ENCODE measurements around the gene PFKFB1. TPM values are rescaled to one million over a fixed set of nuclear protein-coding genes. Genes with fewer than 3 reads are reported as not detected.

Gene PFKFB1
- polyA plus RNA-seq, 2 of the 4 experiments (the other 2 are of a cell fraction): 0.04 to 0.28 TPM

- DNase-seq (ENCODE audit: low read depth in 1 of 2, low spot score in 1 of 2) (no peak), ATAC-seq (no peak), FAIRE-seq (no peak)
- H3K4me2 ChIP-seq: no peak overlapping the region
- TF ChIP-seq TFCP2L1 (CRISPR knock-in tag; IDR thresholded peaks at IDR 0.05): no peak
- no peak for TF ChIP-seq USF2 (IDR thresholded peaks at IDR 0.05)
- no peak for TF ChIP-seq KDM1A (IDR thresholded peaks at IDR 0.05; ENCODE audit: low read depth)
- TF ChIP-seq RCOR1 (IDR thresholded peaks at IDR 0.05; ENCODE audit: low read depth, low read length): no peak
- no peak for TF ChIP-seq JUNB (IDR thresholded peaks at IDR 0.05)
- TF ChIP-seq MAX (IDR thresholded peaks at IDR 0.05): no peak
- TF ChIP-seq HMGXB4 (CRISPR knock-in tag; IDR thresholded peaks at IDR 0.05; ENCODE audit: borderline replicate concordance): no peak
- TF ChIP-seq HOXA7 (CRISPR knock-in tag; IDR thresholded peaks at IDR 0.05): no peak
- TF ChIP-seq HOXB5 (CRISPR knock-in tag; IDR thresholded peaks at IDR 0.05): no peak
- no peak for TF ChIP-seq CHD4 (IDR thresholded peaks at IDR 0.05; ENCODE audit: borderline replicate concordance)
- no peak for TF ChIP-seq RARB (CRISPR knock-in tag; IDR thresholded peaks at IDR 0.05)
- no peak for TF ChIP-seq REST (IDR thresholded peaks at IDR 0.05)
- no peak for TF ChIP-seq MAFK (IDR thresholded peaks at IDR 0.05; ENCODE audit: partially characterized antibody)
- no peak for TF ChIP-seq GATA3 (IDR thresholded peaks at IDR 0.05; ENCODE audit: borderline replicate concordance)
- TF ChIP-seq CBX2 (IDR thresholded peaks at IDR 0.05; ENCODE audit: borderline replicate concordance, low read depth): no peak
- WGBS (ENCODE audit: missing lambda C conversion rate): 11% methylated on average over 2 of the region's 2 CpGs
- CTCF ChIA-PET: no interaction called here
- H3K9me3 ChIP-seq: no peaks in the 10 kb centered on the region
- no peak overlapping the region for H3K27ac ChIP-seq
- POLR2A ChIA-PET: no interaction called here
- H3K4me1 ChIP-seq: no peaks in the 10 kb centered on the region
- H3K4me3 ChIP-seq: no peak overlapping the region
Observed at GRCh38 chrX:55029291-55029690, 35.3 kb upstream of the PFKFB1 start.

GRCh38 chrX:55028611-55029010 is 34.6 kb upstream of the PFKFB1 start:
- CTCF ChIA-PET: no interaction called here
- Histone ChIP-seq H3K27ac (no peak overlapping the region), H3K4me3 (no peak overlapping the region), H3K9me3 (no peaks in the 10 kb centered on the region), H3K4me1 (no peaks in the 10 kb centered on the region), H3K4me2 (no peak overlapping the region)
- POLR2A ChIA-PET: no interaction called here
- FAIRE-seq: no peak
- DNase-seq (ENCODE audit: low read depth in 1 of 2, low spot score in 1 of 2): no peak
- no peak for TF ChIP-seq HMGXB4 (CRISPR knock-in tag; IDR thresholded peaks at IDR 0.05; ENCODE audit: borderline replicate concordance)
- ATAC-seq: no peak

GRCh38 chrX:55028040-55028439 is 34.1 kb upstream of the PFKFB1 start:
- no peak for DNase-seq (ENCODE audit: low read depth in 1 of 2, low spot score in 1 of 2)

More at GRCh38 chrX:55028040-55028439, 34.1 kb upstream of the PFKFB1 start:
- POLR2A ChIA-PET: no interaction called here
- FAIRE-seq (no peak), ATAC-seq (no peak)
- TF ChIP-seq CTCF (IDR thresholded peaks at IDR 0.05): no peak
- no peak for TF ChIP-seq ESRRA (IDR thresholded peaks at IDR 0.05; ENCODE audit: borderline replicate concordance, low read length)
- no peak for TF ChIP-seq MAFK (IDR thresholded peaks at IDR 0.05; ENCODE audit: partially characterized antibody)
- Histone ChIP-seq H3K4me1 (no peaks in the 10 kb centered on the region), H3K27ac (no peak overlapping the region), H3K9me3 (no peaks in the 10 kb centered on the region), H3K4me3 (no peak overlapping the region), H3K4me2 (no peak overlapping the region)
- CTCF ChIA-PET: no interaction called here
- 7% methylated on average over 3 of the region's 4 CpGs for WGBS (ENCODE audit: missing lambda C conversion rate)
